HG03025 (cell line): ENCODE results near the gene ZNF132.

Source experiments
- ATAC-seq: cut with Tn5 transposase; IDR thresholded peaks from one replicate; pipeline ENCODE4 v1.9.1; 2021; ENCODE audit warnings: mild to moderate bottlenecking, moderate library complexity; ENCODE audit not compliant: unreplicated experiment, low FRiP score

ZNF132 gene

GRCh38 chr19:58392945-58393724 is 46.8 kb downstream of the ZNF132 start:
- no peak for ATAC-seq

DNA sequence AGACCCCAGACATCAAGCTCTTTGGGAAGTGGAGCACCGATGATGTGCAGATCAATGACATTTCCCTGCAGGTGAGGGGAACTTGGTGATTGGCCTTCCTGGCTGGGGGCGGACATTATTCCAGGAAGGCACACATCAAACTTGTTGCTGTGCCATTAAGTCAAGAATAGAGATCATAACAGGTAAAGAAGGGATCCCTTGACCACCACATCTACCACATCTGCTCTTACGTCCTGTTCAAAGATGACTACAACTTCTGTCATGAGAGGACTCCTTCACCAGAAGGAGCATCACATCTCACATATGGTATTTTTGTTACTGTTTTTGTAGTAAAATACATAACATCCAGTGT is 51.8 kb downstream of the ZNF132 start:
- ATAC-seq: no peak

- no peak for ATAC-seq
Measured at GRCh38 chr19:58387338-58388174, 52.4 kb downstream of the ZNF132 start.

- ATAC-seq: peak; percentile 67
Measured at GRCh38 chr19:58386576-58387337, 53.2 kb downstream of the ZNF132 start, which contains the start of gene RPS5. Gene RPS5 (plus strand): TSS chr19:58387269. CDS start chr19:58388138, 869 bp downstream.

- peak; percentile 20 for ATAC-seq
Measured at GRCh38 chr19:58385891-58386575, 53.9 kb downstream of the ZNF132 start.

DNA sequence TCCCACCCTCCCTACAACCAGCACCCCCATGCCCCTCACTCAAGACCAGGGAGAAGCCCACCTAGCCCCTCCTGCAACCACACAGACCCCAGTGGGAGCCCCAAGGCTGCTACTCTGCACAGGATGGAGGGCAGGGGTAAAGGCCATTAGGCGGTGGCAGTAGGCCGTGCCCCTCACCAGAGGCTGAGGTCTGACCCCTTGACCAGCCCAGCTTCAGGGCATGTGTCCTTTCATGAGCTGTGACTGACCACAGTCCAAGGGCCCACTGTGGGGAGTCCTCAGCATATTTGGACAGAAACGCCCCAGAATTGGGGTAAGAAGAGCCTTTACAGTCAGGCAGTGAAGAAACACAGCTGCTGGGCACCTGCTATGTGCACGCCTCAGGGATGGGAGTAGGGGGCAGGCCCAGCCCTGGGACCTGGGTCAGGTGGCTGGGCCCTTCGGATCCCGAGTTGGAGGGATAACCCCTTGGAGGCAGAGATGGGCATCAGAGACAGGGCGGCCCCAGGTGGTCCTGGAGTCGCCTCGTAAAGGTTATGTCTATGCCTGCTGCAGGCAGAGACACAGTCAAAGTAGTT is 54.6 kb downstream of the ZNF132 start:
- ATAC-seq: no peak

DNA sequence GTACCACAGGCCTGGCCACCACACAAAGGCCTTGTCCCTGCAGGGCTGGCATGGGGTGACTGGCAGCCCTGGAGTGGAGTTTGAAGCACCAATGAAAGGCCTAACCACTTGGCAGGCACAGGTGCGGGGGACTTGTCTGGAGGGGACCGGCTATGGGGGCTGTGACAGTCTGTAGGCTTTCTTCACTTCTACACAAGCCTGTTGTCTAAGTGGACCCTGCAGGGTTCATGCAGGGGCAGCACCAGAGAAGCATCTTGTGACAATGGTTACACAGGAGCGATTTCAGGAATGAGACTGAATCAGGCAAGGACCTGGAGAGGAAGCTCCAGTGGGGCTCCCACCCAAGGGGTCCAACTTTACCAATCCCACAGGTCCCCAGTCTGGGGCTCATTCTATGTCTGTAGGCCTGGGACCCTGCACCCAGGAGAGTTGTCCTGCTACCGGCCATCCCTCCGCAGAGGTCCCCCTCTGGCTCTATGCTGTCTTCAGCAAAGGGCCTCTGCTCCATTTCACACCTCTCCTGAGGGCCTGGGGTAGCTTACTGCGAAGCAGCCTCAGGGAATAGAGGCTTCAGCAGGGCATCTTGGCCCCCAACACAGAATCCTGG is 56.9 kb downstream of the ZNF132 start:
- no peak for ATAC-seq
